RWPE1 (cell line): ENCODE results near the gene HRK.

Source experiments
- CTCF ChIA-PET: fragments of 350-600 bp; sonication (Branson Sonifier 250); formaldehyde crosslinking; extraction: SDS; loops from one replicate; lab custom pipeline; 2021; lab: Yijun Ruan, JAX
- POLR2A ChIA-PET: fragments of 400-600 bp; formaldehyde crosslinking; extraction: SDS; loops from one replicate; lab custom pipeline; 2020; ENCODE audit warnings: antibody characterized with exemption; ENCODE audit not compliant: low non-redundant PET; lab: Yijun Ruan, JAX
- DNase-seq: peaks from one replicate; pipeline ENCODE4 v3.0.0; 2012; ENCODE audit warnings: low spot score
- H3K27ac ChIP-seq: fragments of 450-650 bp; 2 replicates; pipeline ENCODE4 v1.5.1; 2017
- TF ChIP-seq, protein P1 (sequence below): fragments of 450-650 bp; conservative IDR thresholded peaks from 2 replicates; pipeline ENCODE4 v1.5.1; 2017; ENCODE audit warnings: low read depth, mild to moderate bottlenecking

The HRK gene

DNA sequence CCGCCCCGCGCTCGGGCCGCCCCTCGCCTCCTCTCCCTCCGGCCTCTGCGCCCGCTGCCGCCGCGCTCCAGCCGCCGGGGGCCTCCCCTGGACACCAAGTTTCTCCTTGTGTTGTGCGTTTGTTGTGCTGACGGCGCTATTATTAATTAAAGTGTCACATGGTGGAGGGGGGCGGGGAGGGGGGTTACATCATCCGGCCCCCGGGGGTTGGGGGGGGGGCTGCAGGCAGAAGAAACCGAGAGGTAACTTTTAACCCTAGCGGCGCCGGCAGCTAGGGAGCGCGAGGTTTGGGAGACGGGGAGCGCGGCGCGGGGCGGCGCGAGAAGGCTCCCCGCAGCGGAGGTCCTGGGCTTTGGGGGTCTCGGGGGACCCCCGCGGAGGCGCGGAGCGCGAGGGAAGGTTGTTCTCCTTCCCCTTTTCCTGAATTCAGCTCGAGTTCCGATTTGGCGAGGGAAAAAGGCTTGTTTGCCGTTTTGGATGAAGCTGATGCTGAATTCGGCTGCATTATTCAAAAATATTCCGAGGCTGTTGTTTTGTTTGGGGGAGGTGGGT, at the start of gene HRK:
HRK (minus strand) TSS at position 117 of the 552 bp plus-strand sequence. CDS start 134 bp downstream, outside the sequence.
- H3K27ac ChIP-seq: no peak within 1 kb of the TSS
- TF ChIP-seq, protein P1, sequence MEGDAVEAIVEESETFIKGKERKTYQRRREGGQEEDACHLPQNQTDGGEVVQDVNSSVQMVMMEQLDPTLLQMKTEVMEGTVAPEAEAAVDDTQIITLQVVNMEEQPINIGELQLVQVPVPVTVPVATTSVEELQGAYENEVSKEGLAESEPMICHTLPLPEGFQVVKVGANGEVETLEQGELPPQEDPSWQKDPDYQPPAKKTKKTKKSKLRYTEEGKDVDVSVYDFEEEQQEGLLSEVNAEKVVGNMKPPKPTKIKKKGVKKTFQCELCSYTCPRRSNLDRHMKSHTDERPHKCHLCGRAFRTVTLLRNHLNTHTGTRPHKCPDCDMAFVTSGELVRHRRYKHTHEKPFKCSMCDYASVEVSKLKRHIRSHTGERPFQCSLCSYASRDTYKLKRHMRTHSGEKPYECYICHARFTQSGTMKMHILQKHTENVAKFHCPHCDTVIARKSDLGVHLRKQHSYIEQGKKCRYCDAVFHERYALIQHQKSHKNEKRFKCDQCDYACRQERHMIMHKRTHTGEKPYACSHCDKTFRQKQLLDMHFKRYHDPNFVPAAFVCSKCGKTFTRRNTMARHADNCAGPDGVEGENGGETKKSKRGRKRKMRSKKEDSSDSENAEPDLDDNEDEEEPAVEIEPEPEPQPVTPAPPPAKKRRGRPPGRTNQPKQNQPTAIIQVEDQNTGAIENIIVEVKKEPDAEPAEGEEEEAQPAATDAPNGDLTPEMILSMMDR: no peak
- ChIA-PET POLR2A (no interaction called here), CTCF (interaction anchor here (0.5 to 1.2 kb wide), 4 partner anchors 11 to 605 kb away, joined by 3 read pairs; no protein-coding TSS in a partner anchor)
- DNase-seq: no peak

DNA sequence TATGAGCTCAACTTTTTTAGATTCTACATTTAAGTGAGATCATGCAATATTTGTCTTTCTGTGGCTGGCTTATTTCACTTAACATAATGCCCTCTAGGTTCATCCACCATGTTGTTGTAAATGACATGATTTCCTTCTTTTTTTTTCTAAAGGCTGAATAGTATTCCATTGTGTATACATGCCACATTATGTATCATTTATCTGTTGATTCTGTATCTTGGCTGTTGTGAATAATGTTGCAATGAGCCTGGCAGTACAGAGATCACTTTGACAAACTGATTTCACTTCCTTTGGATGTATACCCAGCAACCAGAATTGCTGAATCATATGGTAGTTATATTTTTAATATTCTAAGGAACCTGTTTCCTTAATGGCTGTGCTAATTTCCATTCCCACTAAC, 48.6 kb upstream of the HRK start:
- DNase-seq: no peak
- TF ChIP-seq, protein P1: no peak
- ChIA-PET POLR2A (no interaction called here), CTCF (interaction anchor here (0.6 kb wide), 1 partner anchor 99 kb away, joined by 5 read pairs; no protein-coding TSS in a partner anchor)
- no peak overlapping the region for H3K27ac ChIP-seq

DNA sequence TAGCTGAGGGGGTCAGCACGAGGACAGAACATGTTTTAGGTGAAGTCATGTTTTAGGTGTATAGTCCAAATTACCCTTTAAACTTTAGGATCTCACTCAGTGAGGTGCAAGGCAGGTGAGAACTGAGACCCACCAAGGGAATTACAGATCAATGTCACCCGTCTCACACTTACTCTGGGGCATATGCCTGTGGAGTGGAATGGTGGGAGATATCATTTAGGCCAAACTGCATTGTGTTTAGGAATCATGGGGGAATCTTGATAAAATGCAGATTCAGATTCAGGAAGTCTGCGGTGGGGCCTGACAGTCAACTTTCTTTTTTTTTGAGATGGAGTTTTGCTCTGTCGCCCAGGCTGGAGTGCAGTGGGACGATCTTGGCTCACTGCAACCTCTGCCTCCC, 47.3 kb upstream of the HRK start:
- CTCF ChIA-PET: interaction anchor here (0.6 to 0.7 kb wide), 2 partner anchors 123 to 272 kb away, joined by 3 to 4 read pairs; no protein-coding TSS in a partner anchor
- TF ChIP-seq, protein P1: no peak
- POLR2A ChIA-PET: no interaction called here
- DNase-seq: no peak
- no peak overlapping the region for H3K27ac ChIP-seq

DNA sequence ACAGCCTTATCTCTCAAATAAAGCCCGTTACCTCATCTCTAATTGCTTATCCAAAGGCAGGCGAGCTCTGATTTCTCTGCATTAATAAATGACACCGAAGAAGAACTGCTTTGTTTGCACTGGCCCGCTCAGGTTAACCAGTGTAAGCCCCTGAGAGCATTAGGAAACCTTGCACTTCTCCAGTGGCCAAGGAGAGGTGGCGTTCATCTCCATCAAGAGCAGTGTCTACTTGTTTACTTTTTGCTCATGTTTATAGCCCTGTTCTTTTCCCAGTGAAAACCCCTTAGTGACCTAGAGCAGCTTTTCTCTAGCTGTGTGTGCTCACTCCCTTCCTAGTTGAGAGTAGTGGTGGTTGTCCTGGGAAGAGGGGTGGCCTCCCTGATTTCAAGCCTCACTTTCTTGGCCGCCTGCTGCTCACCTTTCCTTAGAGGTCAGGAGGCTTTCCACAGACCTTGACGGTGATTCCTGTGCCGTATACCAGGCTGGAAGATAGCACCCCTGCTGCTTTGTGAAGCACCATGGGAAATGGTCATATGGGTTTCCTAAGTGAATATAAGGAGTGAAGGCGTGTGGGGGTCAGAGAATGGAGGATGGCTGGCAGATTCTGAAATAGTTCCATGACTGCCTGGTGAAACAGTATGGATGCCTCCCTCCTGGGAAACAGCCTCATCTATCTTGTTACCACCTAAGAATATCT, 46.2 kb upstream of the HRK start:
- no peak overlapping the region for H3K27ac ChIP-seq
- DNase-seq: no peak
- POLR2A ChIA-PET: no interaction called here
- TF ChIP-seq, protein P1: no peak
- CTCF ChIA-PET: no interaction called here

DNA sequence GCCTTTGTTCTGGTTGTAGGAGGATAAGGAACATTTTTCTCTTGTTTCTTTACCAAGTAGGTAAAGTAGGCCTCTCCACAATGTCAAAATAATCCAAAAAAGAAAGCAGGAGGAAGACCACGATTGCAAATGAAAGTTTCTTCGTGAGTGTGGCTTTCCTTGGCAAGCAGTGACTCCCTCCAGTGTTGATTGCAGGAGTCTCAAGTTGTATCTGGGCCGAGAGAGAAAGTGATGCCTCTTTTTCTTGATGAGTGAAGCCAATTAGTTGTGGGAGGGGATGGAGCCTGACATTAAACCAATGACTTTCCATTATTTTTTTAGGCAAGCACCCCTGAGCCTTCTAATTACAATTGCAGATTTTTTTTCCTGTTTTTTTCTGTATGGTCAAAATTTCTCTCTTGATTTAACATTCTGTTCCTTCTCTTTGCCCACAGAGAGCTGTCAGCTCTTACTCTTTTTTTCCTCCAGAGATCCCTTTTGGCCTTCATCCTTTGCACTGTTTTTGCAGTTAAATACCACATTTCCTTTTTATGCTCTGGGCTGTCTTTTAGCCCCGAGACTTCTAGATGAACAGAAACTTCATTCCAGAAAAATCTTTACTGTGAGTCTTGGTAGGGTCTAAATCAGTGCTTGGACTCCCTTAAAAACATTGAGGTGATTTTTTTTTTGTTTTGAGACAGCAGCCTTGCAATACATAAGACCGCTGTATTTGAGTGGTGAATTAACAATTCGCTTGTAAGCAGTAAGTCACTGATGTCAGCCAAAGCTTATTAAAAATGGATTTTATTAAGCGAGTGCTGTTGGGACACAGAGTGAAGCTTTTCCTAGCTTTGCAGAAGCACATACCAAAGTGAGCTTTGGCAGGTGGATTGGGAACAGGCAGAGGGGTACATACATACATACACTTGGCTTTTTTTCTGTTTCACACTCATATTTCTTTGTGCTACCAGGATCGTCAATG, 45.3 kb upstream of the HRK start:
- no peak overlapping the region for H3K27ac ChIP-seq
- no peak for DNase-seq
- ChIA-PET POLR2A (no interaction called here), CTCF (no interaction called here)
- TF ChIP-seq, protein P1: no peak
